Hepatocyte (in vitro differentiated cells): ENCODE measurements around the gene PRSS56. TPM values are rescaled to one million over a fixed set of nuclear protein-coding genes. Genes with fewer than 3 reads are reported as not detected.

Experiments
- DNase-seq: peaks from one replicate; pipeline ENCODE4 v3.0.0-alpha.2; 2016; ENCODE audit warnings: low spot score
- H2AFZ ChIP-seq: fragments of 200-600 bp; sonication (generic); 2 replicates; pipeline ENCODE4 v1.6.0; 2016; ENCODE audit warnings: antibody characterized with exemption, mild to moderate bottlenecking
- H3K27ac ChIP-seq: fragments of 200-600 bp; sonication (generic); 2 replicates; pipeline ENCODE4 v1.5.1; 2016; ENCODE audit warnings: mild to moderate bottlenecking
- H3K27me3 ChIP-seq: fragments of 200-600 bp; sonication (generic); 2 replicates; pipeline ENCODE4 v1.6.1; 2016
- H3K36me3 ChIP-seq: fragments of 200-600 bp; sonication (generic); replicated peaks from 2 replicates; pipeline ENCODE4 v1.5.1; 2016; ENCODE audit warnings: low read depth; ENCODE audit not compliant: insufficient read depth
- H3K4me1 ChIP-seq: fragments of 200-600 bp; sonication (generic); 2 replicates; pipeline ENCODE4 v1.5.1; 2016; ENCODE audit warnings: mild to moderate bottlenecking, moderate library complexity; ENCODE audit not compliant: insufficient read depth
- H3K4me2 ChIP-seq: fragments of 200-600 bp; sonication (generic); 2 replicates; pipeline ENCODE4 v1.6.0; 2016
- H3K4me3 ChIP-seq: fragments of 200-600 bp; sonication (generic); 2 replicates; pipeline ENCODE4 v1.5.1; 2016; ENCODE audit warnings: mild to moderate bottlenecking
- H3K79me2 ChIP-seq: fragments of 200-600 bp; sonication (generic); 2 replicates; pipeline ENCODE4 v1.6.0; 2017; ENCODE audit warnings: mild to moderate bottlenecking
- H3K9me2 ChIP-seq: fragments of 200-600 bp; sonication (generic); replicated peaks from 2 replicates; pipeline ENCODE4 v1.6.0; 2017; ENCODE audit warnings: mild to moderate bottlenecking; ENCODE audit not compliant: insufficient read depth
- H3K9me3 ChIP-seq: fragments of 200-600 bp; sonication (generic); 2 replicates; pipeline ENCODE4 v1.5.1; 2016; ENCODE audit warnings: low read depth, mild to moderate bottlenecking
- H4K20me1 ChIP-seq: fragments of 200-600 bp; sonication (generic); 2 replicates; pipeline ENCODE4 v1.6.0; 2016; ENCODE audit warnings: mild to moderate bottlenecking; ENCODE audit not compliant: insufficient read depth, poor library complexity, severe bottlenecking
- CTCF ChIP-seq: fragments of 200-600 bp; sonication (generic); IDR thresholded peaks from 2 replicates; pipeline ENCODE4 v1.5.1; 2016; ENCODE audit warnings: antibody characterized with exemption, mild to moderate bottlenecking; ENCODE audit not compliant: poor library complexity
- EZH2 ChIP-seq: fragments of 200-600 bp; sonication (generic); IDR thresholded peaks from 2 replicates; pipeline ENCODE4 v1.6.1; 2016; ENCODE audit warnings: antibody characterized with exemption, mild to moderate bottlenecking, borderline replicate concordance
- EZH2phosphoT487 ChIP-seq: fragments of 200-600 bp; sonication (generic); IDR thresholded peaks from one replicate; pipeline ENCODE4 v1.6.1; 2018; ENCODE audit warnings: antibody characterized with exemption, mild to moderate bottlenecking, low read depth, moderate library complexity; ENCODE audit not compliant: unreplicated experiment, severe bottlenecking
- WGBS: methylation state at CpG from one replicate; pipeline ENCODE4 v1.1.6; 2016; ENCODE audit warnings: low lambda C conversion rate; ENCODE audit errors: missing lambda C conversion rate; 5-methylcytosine and 5-hydroxymethylcytosine counted together
- polyA plus RNA-seq: library from polyadenylated mRNA; unstranded; fragments of >200 nt; fragmentation: Nextera tagmentation; extraction: Ambion mirVana; gene quantifications from 2 replicates; pipeline ENCODE4 v1.2.1, GENCODE V29; 2016
- total RNA-seq: library from RNA; depleted of rRNA; stranded (reverse); fragments of >200 nt; gene quantifications from 2 replicates; pipeline ENCODE4 v1.2.3, GENCODE V29; 2014

The PRSS56 gene
- total and polyA plus RNA-seq, 2 experiments from 2014 or later, result not detected

- H4K20me1 ChIP-seq, result no peaks in the 10 kb centered on the region
- 94% methylated on average over 5 of the region's 5 CpGs for WGBS
- H3K36me3 ChIP-seq, result no peaks in the 10 kb centered on the region
- H3K9me2 ChIP-seq, result no peaks in the 10 kb centered on the region
- no peaks in the 10 kb centered on the region for H3K9me3 ChIP-seq
- TF ChIP-seq CTCF (no peak), EZH2phosphoT487 (no peak), EZH2 (no peak)
- no peak overlapping the region for H2AFZ ChIP-seq
- no peaks in the 10 kb centered on the region for H3K79me2 ChIP-seq
- peaks cover 4% of the 10 kb centered on the region for H3K4me1 ChIP-seq
- H3K4me3 ChIP-seq, result no peak overlapping the region
- H3K27me3 ChIP-seq, result no peaks in the 10 kb centered on the region
- no peak for DNase-seq
- no peak overlapping the region for H3K4me2 ChIP-seq
- H3K27ac ChIP-seq, result no peak overlapping the region
Measured at GRCh38 chr2:232513353-232513752, 6.8 kb upstream of the PRSS56 start.

- H3K27me3 ChIP-seq, result peaks cover 2% of the 10 kb centered on the region
- no peak overlapping the region for H2AFZ ChIP-seq
- TF ChIP-seq EZH2 (no peak), CTCF (no peak), EZH2phosphoT487 (no peak)
- H3K9me3 ChIP-seq, result no peaks in the 10 kb centered on the region
- no peaks in the 10 kb centered on the region for H3K9me2 ChIP-seq
- H3K4me3 ChIP-seq, result no peak overlapping the region
- no peaks in the 10 kb centered on the region for H3K36me3 ChIP-seq
- no peaks in the 10 kb centered on the region for H3K79me2 ChIP-seq
- H3K4me1 ChIP-seq, result peaks cover 4% of the 10 kb centered on the region
- no peaks in the 10 kb centered on the region for H4K20me1 ChIP-seq
- peak overlapping the region; percentile 84 for H3K27ac ChIP-seq
- 84% methylated on average over 7 of the region's 7 CpGs for WGBS
- no peak overlapping the region for H3K4me2 ChIP-seq
- DNase-seq, result peak; percentile 44
Measured at GRCh38 chr2:232515639-232516038, 4.5 kb upstream of the PRSS56 start.

- Histone ChIP-seq H3K4me1 (peaks cover 4% of the 10 kb centered on the region), H2AFZ (no peak overlapping the region), H3K27ac (peak overlapping the region; percentile 84), H3K27me3 (peaks cover 11% of the 10 kb centered on the region), H3K4me2 (no peak overlapping the region), H3K36me3 (no peaks in the 10 kb centered on the region), H3K4me3 (no peak overlapping the region), H4K20me1 (no peaks in the 10 kb centered on the region), H3K9me2 (no peaks in the 10 kb centered on the region), H3K79me2 (no peaks in the 10 kb centered on the region), H3K9me3 (no peaks in the 10 kb centered on the region)
- 55% methylated on average over 3 of the region's 3 CpGs for WGBS
- DNase-seq, result peak; percentile 75
- TF ChIP-seq EZH2phosphoT487 (no peak), CTCF (no peak), EZH2 (no peak)
Measured at GRCh38 chr2:232516551-232516950, 3.6 kb upstream of the PRSS56 start.

GRCh38 chr2:232518844-232519243 lies 1.3 kb upstream of the PRSS56 start:
- no peaks in the 10 kb centered on the region for H4K20me1 ChIP-seq
- WGBS, result 62% methylated on average over 6 of the region's 6 CpGs
- peaks cover 11% of the 10 kb centered on the region for H3K4me1 ChIP-seq
- H3K4me3 ChIP-seq, result no peak overlapping the region
- H3K9me2 ChIP-seq, result no peaks in the 10 kb centered on the region
- TF ChIP-seq CTCF, result no peak
- no peak overlapping the region for H3K27ac ChIP-seq
- H3K79me2 ChIP-seq, result no peaks in the 10 kb centered on the region
- H3K4me2 ChIP-seq, result no peak overlapping the region
- H3K9me3 ChIP-seq, result no peaks in the 10 kb centered on the region
- H3K36me3 ChIP-seq, result no peaks in the 10 kb centered on the region
- peaks cover 30% of the 10 kb centered on the region for H3K27me3 ChIP-seq
- no peak for DNase-seq
- H2AFZ ChIP-seq, result no peak overlapping the region
